ENCODE data around the gene UBR2.
A peak's percentile ranks its signal among the peaks of the same experiment; 100 is the strongest.
"Not testable (repeated sequence)": the region's sequence is repeated elsewhere in the genome, so short reads cannot be mapped to it uniquely, and the experiment has no call there.

UBR2 gene

DNA sequence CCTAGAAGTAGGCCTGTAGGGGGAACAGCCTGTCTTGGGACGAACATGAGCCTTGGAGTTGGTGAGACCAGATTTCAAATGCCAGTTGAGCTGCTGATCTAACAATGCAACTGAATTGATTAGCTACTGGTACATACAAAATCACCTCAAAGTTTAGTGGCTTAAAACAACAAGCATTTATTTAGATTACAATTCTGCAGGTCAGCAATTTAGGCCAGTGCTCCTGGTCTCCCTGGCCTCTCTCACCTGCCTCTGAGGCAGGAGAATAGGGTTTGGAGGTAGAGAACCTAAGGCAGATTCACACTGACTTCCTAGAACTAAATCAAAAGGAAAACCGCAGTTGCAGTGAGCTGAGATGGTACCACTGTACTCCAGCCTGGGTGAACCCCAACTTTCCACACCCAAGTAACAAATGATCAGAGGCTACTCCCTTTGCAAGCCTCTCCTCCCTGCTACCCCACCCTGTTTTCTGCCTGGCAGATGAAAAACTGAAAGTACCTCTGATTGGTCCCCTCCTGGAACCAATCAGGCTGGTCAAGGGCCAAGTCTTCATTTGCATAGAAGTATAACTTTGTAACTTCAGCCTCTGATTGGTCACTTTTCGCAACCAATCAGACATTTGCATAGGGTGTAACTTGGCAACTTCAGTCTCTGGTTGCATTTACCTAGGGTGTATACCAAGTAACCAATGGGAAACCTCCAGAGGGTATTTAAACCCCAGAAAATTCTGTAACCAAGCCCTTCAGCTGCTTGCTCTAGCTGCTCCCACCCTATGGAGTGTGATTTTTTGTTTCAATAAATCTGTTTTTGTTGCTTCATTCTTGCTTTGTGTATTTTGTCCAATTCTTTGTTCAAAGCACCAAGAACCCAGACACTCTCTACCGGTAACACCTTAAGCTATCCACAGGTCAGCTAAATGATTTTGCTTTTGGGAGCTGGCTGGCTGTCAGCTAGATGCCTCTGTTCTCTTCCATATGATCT, 8.1 kb upstream of the UBR2 start:
- no peaks in the 10 kb centered on the region for H3K36me3 ChIP-seq (ENCODE audit: control insufficient read depth in 1 of 2, insufficient read depth in 2 of 2, low read depth in 1 of 2, low read length in 2 of 2)
- H3K27ac ChIP-seq (ENCODE audit: low read length, poor library complexity, severe bottlenecking) = no peak overlapping the region
- no peaks in the 10 kb centered on the region for H3K27me3 ChIP-seq (ENCODE audit: control insufficient read depth in 1 of 2, insufficient read depth in 1 of 2, low read length in 2 of 2)
- H2BK15ac ChIP-seq (ENCODE audit: low read depth, poor library complexity, severe bottlenecking) = no peak overlapping the region
- H2BK12ac ChIP-seq (ENCODE audit: low read length in 2 of 2) = no peak overlapping the region
- H2AFZ ChIP-seq (ENCODE audit: low read depth, low read length) = no peak overlapping the region
- no peak overlapping the region for H2BK5ac ChIP-seq (ENCODE audit: low read depth, low read length, poor library complexity, severe bottlenecking)
- WGBS = 88% methylated on average over 4 of the region's 4 CpGs
- peak; percentile 35 for DNase-seq
- no peak overlapping the region for H3K9ac ChIP-seq (ENCODE audit: low read length)
- no peak overlapping the region for H3K4me3 ChIP-seq (ENCODE audit: insufficient read depth in 1 of 2, low read depth in 1 of 2, low read length in 2 of 2)
- H4K8ac ChIP-seq (ENCODE audit: low read length) = no peak overlapping the region
- H2BK120ac ChIP-seq (ENCODE audit: low read depth, low read length) = no peak overlapping the region
- H3K79me1 ChIP-seq (replicated peaks; ENCODE audit: low read length, poor library complexity, severe bottlenecking) = no peaks in the 10 kb centered on the region
- H2AK5ac ChIP-seq (ENCODE audit: low read length, severe bottlenecking) = no peak overlapping the region
- no peak overlapping the region for H3K4ac ChIP-seq (ENCODE audit: low read depth in 1 of 2, low read length in 2 of 2)
- H3K23ac ChIP-seq (ENCODE audit: low read length in 2 of 2) = no peak overlapping the region
- H3K18ac ChIP-seq (ENCODE audit: low read depth in 1 of 2, low read length in 2 of 2) = no peak overlapping the region
- H4K91ac ChIP-seq (ENCODE audit: low read length) = peak overlapping the region; percentile 7
- H3K4me2 ChIP-seq (ENCODE audit: low read length, poor library complexity, severe bottlenecking) = no peak overlapping the region
- H3K14ac ChIP-seq (ENCODE audit: low read length in 2 of 2) = no peak overlapping the region
- H3K4me1 ChIP-seq (ENCODE audit: control insufficient read depth, insufficient read depth, low read depth, low read length) = no peaks in the 10 kb centered on the region
- no peaks in the 10 kb centered on the region for H3K9me3 ChIP-seq (ENCODE audit: control insufficient read depth, low read length)

DNA sequence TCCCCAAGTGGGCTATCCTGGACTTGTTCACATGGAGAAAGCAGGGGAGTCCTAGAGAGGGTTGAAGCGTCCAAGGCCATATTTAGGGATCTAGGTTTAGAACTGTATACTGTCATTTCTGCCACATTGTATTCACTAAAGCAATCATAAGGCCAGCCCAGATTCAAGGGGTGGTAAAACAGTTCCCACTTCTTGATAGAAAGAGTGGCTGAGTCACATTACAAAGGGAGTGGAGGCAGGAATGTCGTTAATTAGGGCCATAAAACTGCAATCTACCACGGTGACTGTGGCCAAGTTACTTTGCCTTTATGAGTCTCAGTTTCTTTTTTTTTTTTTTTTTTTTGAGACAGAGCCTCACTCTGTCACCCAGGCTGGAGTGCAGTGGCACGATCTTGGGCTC, 7.4 kb upstream of the UBR2 start:
- Histone ChIP-seq H3K27ac (ENCODE audit: low read length, poor library complexity, severe bottlenecking) (no peak overlapping the region), H3K4me2 (ENCODE audit: low read length, poor library complexity, severe bottlenecking) (no peak overlapping the region), H3K14ac (ENCODE audit: low read length in 2 of 2) (no peak overlapping the region), H3K36me3 (ENCODE audit: control insufficient read depth in 1 of 2, insufficient read depth in 2 of 2, low read depth in 1 of 2, low read length in 2 of 2) (no peaks in the 10 kb centered on the region), H3K23ac (ENCODE audit: low read length in 2 of 2) (no peak overlapping the region), H4K8ac (ENCODE audit: low read length) (no peak overlapping the region), H2AK5ac (ENCODE audit: low read length, severe bottlenecking) (no peak overlapping the region), H4K91ac (ENCODE audit: low read length) (peak overlapping the region; percentile 7), H2BK5ac (ENCODE audit: low read depth, low read length, poor library complexity, severe bottlenecking) (no peak overlapping the region), H3K79me1 (replicated peaks; ENCODE audit: low read length, poor library complexity, severe bottlenecking) (no peaks in the 10 kb centered on the region), H2BK12ac (ENCODE audit: low read length in 2 of 2) (no peak overlapping the region), H3K4ac (ENCODE audit: low read depth in 1 of 2, low read length in 2 of 2) (no peak overlapping the region), H3K4me3 (ENCODE audit: insufficient read depth in 1 of 2, low read depth in 1 of 2, low read length in 2 of 2) (no peak overlapping the region), H3K9ac (ENCODE audit: low read length) (no peak overlapping the region), H2BK120ac (ENCODE audit: low read depth, low read length) (no peak overlapping the region), H3K4me1 (ENCODE audit: control insufficient read depth, insufficient read depth, low read depth, low read length) (no peaks in the 10 kb centered on the region), H2AFZ (ENCODE audit: low read depth, low read length) (no peak overlapping the region), H3K18ac (ENCODE audit: low read depth in 1 of 2, low read length in 2 of 2) (no peak overlapping the region), H3K27me3 (ENCODE audit: control insufficient read depth in 1 of 2, insufficient read depth in 1 of 2, low read length in 2 of 2) (no peaks in the 10 kb centered on the region), H3K9me3 (ENCODE audit: control insufficient read depth, low read length) (no peaks in the 10 kb centered on the region), H2BK15ac (ENCODE audit: low read depth, poor library complexity, severe bottlenecking) (no peak overlapping the region)
- DNase-seq = no peak
- 53% methylated on average over 3 of the region's 4 CpGs for WGBS

DNA sequence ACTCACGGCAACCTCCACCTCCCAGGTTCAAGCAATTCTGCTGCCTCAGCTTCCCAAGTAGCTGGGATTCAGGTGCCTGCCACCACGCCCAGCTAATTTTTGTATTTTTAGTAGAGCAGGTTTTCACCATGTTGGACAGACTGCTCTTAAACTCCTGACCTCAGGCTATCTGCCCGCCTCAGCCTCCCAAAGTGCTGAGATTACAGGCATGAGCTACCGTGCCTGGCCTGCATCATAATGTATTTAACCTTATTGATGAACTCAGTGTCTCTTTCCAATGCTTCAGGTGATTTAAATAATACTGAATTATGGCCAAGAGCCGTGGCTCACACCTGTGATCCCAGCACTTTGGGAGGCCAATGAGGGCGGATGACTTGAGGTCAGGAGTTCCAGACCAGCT, 4.6 kb upstream of the UBR2 start:
- H3K4me1 ChIP-seq (ENCODE audit: control insufficient read depth, insufficient read depth, low read depth, low read length); H3K9me3 ChIP-seq (ENCODE audit: control insufficient read depth, low read length); H3K23ac ChIP-seq (ENCODE audit: low read length in 2 of 2); H2BK12ac ChIP-seq (ENCODE audit: low read length in 2 of 2); H2BK120ac ChIP-seq (ENCODE audit: low read depth, low read length); H3K9ac ChIP-seq (ENCODE audit: low read length); H4K91ac ChIP-seq (ENCODE audit: low read length); H2AK5ac ChIP-seq (ENCODE audit: low read length, severe bottlenecking); H3K14ac ChIP-seq (ENCODE audit: low read length in 2 of 2); H2BK5ac ChIP-seq (ENCODE audit: low read depth, low read length, poor library complexity, severe bottlenecking); H3K4me2 ChIP-seq (ENCODE audit: low read length, poor library complexity, severe bottlenecking); H2AFZ ChIP-seq (ENCODE audit: low read depth, low read length); H3K36me3 ChIP-seq (ENCODE audit: control insufficient read depth in 1 of 2, insufficient read depth in 2 of 2, low read depth in 1 of 2, low read length in 2 of 2); H3K27ac ChIP-seq (ENCODE audit: low read length, poor library complexity, severe bottlenecking); DNase-seq; H3K4me3 ChIP-seq (ENCODE audit: insufficient read depth in 1 of 2, low read depth in 1 of 2, low read length in 2 of 2); H3K79me1 ChIP-seq (replicated peaks; ENCODE audit: low read length, poor library complexity, severe bottlenecking); H3K4ac ChIP-seq (ENCODE audit: low read depth in 1 of 2, low read length in 2 of 2); H2BK15ac ChIP-seq (ENCODE audit: low read depth, poor library complexity, severe bottlenecking); H3K18ac ChIP-seq (ENCODE audit: low read depth in 1 of 2, low read length in 2 of 2); H4K8ac ChIP-seq (ENCODE audit: low read length); H3K27me3 ChIP-seq (ENCODE audit: control insufficient read depth in 1 of 2, insufficient read depth in 1 of 2, low read length in 2 of 2): not testable (repeated sequence)
- 83% methylated on average over 6 of the region's 6 CpGs for WGBS

- Histone ChIP-seq H3K79me1 (replicated peaks; ENCODE audit: low read length, poor library complexity, severe bottlenecking) (no peaks in the 10 kb centered on the region), H3K4me1 (ENCODE audit: control insufficient read depth, insufficient read depth, low read depth, low read length) (peaks cover 3% of the 10 kb centered on the region), H2BK12ac (ENCODE audit: low read length in 2 of 2) (no peak overlapping the region), H3K27me3 (ENCODE audit: control insufficient read depth in 1 of 2, insufficient read depth in 1 of 2, low read length in 2 of 2) (no peaks in the 10 kb centered on the region), H4K8ac (ENCODE audit: low read length) (no peak overlapping the region), H3K9ac (ENCODE audit: low read length) (no peak overlapping the region), H2AFZ (ENCODE audit: low read depth, low read length) (no peak overlapping the region), H2AK5ac (ENCODE audit: low read length, severe bottlenecking) (no peak overlapping the region), H3K18ac (ENCODE audit: low read depth in 1 of 2, low read length in 2 of 2) (no peak overlapping the region), H3K27ac (ENCODE audit: low read length, poor library complexity, severe bottlenecking) (no peak overlapping the region), H3K23ac (ENCODE audit: low read length in 2 of 2) (no peak overlapping the region), H3K4ac (ENCODE audit: low read depth in 1 of 2, low read length in 2 of 2) (no peak overlapping the region), H3K9me3 (ENCODE audit: control insufficient read depth, low read length) (no peaks in the 10 kb centered on the region), H2BK5ac (ENCODE audit: low read depth, low read length, poor library complexity, severe bottlenecking) (no peak overlapping the region), H2BK15ac (ENCODE audit: low read depth, poor library complexity, severe bottlenecking) (no peak overlapping the region), H3K36me3 (ENCODE audit: control insufficient read depth in 1 of 2, insufficient read depth in 2 of 2, low read depth in 1 of 2, low read length in 2 of 2) (peaks cover 0 to 6% of the 10 kb centered on the region in 2 experiments), H3K14ac (ENCODE audit: low read length in 2 of 2) (no peak overlapping the region), H3K4me3 (ENCODE audit: insufficient read depth in 1 of 2, low read depth in 1 of 2, low read length in 2 of 2) (no peak overlapping the region), H4K91ac (ENCODE audit: low read length) (no peak overlapping the region), H3K4me2 (ENCODE audit: low read length, poor library complexity, severe bottlenecking) (no peak overlapping the region), H2BK120ac (ENCODE audit: low read depth, low read length) (no peak overlapping the region)
- no peak for DNase-seq
- WGBS = 78% methylated on average over 3 of the region's 3 CpGs
Measured at GRCh38 chr6:42561986-42562385, 1.8 kb upstream of the UBR2 start.

Measured in mesenchymal stem cell (in vitro differentiated cells and primary cell).